OCI-M2 (cell line): ENCODE results near the gene ERMN.

Experiments
- DNase-seq: peaks from one replicate; lab custom pipeline; 2025; ENCODE audit not compliant: unreplicated experiment; lab: John Stamatoyannopoulos, UW

Gene ERMN

GRCh38 chr2:157333304-157334047 lies 7.9 kb upstream of the ERMN start:
- DNase-seq = no peak

GRCh38 chr2:157329524-157329923 lies 3.9 kb upstream of the ERMN start:
- DNase-seq = no peak

GRCh38 chr2:157327621-157328500 lies 2.2 kb upstream of the ERMN start:
- peak; percentile 55 for DNase-seq

- DNase-seq = no peak
Measured at GRCh38 chr2:157327200-157327599, 1.6 kb upstream of the ERMN start.

- no peak for DNase-seq
Measured at GRCh38 chr2:157326698-157327097, 1.1 kb upstream of the ERMN start.

DNA sequence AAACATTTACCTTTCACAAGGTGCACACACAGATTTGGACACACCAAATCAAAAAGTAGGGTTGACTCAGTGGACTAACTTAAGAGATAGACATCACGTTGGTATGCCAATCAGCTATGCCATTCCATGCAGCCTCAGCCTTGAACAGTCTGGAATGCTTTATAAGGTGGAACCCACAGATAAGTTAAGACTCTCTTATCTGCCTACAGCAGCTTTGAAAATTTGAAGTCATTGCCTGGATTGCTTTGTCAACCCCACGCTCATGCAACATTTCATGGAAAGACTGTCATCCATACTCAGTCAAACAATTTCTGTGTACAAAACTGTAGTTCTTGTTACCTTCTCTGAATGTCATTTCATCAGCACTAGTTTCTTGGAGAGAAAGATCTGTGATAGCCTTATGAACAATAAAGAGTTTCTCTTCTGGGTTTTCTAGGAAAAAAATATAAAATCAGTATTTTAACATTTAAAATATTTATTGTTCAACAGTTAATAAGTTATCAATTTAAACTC lies 1.2 kb downstream of the ERMN start:
- peak; percentile 18 for DNase-seq

GRCh38 chr2:157322432-157322831 lies 3.2 kb downstream of the ERMN start:
- no peak for DNase-seq

DNA sequence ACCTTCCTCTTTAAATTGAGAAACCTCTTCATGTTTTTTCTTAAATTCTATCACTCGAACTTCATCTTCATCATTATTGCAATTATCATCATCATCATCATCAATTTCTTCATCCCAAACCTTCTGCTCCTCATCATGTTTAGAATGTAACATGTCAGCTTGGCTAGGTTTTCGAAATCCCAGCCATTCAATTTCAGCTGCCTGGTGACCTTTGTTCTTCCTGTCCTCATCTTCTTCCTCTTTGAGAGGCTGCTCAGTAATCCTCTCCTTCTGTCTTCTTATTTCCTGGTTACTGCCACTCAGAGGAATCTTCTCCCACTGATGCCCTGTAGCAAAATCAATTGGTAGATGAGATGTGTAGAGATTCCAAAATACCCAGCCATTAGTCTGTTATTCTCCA lies 4.2 kb downstream of the ERMN start:
- DNase-seq = no peak

DNA sequence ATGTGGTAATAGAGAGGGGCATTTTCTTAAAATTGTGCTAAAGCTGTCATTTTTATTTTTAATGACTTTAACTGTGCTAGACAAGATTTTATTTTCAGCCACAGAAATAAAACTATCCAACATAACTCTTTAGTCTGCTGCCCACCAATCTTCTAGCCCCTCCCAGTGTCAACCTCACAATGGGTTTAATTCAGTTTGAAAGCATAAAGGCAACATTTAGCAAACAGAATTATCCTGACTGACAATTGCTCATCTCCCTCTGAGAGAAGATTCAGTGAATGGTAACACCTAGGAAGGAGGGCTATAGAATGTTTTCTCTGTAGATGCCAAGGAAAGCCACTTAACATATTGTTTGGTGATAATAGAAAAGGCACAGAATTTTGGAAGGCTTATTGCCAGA lies 5.2 kb downstream of the ERMN start:
- no peak for DNase-seq

DNA sequence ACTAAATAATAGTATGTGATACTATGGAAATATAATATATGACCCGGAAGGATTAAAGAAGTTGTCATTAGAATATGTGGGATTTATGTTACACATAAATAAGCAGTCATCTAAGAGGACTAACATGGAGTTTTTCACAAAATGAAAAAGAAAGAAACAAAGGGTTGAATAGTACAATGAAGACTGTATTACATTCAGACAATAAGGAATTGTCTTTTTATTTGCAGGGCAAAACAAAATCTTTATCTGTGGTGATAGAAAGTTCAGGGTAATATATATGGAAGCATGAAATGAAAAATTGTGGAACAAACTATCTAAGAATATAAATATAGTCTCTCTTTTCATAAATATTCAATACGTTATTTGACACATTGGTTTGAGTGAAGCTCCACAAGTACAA lies 5.8 kb downstream of the ERMN start:
- DNase-seq = no peak

- no peak for DNase-seq
Measured at GRCh38 chr2:157318884-157319283, 6.7 kb downstream of the ERMN start.

DNA sequence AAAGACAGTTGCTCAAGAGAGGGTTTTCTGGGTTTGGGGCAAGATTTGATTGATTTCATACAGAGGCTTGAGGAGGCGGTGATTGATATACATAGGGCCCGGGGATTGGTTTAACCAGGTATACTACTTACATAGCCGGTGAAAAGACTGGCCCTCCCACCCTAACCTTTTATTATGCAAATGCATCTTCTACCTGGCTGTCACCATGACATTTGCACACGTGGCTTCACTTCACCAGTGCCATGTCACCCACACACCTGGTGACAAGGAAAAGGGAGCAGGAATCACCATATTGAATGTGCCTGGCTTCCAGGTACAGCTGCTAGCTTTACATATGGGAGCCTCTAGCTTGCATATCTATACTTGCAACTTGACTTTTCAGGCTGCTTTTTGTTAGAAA lies 9.7 kb downstream of the ERMN start:
- no peak for DNase-seq

GRCh38 chr2:157312866-157313486 lies 12.6 kb downstream of the ERMN start:
- DNase-seq = no peak

DNA sequence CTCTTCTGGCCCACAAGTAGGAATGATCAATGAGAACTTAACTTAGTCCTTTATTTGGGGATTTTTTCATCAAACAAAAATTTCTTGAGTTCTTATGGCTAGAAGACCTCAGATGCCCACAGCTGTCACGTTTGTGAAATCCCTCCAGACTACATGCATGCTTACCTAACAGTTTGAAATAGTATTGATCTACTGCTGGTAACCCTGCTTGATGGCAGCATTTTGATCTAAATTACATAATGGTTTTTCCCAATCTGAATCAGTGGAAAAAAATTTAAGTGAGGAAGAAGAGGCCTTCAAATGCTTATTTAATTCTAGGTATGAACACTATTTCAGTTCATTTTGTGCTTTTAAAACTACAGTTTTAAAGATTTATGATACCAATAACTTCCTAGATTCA lies 13.9 kb downstream of the ERMN start:
- no peak for DNase-seq

- no peak for DNase-seq
Measured at GRCh38 chr2:157309878-157310277, 15.7 kb downstream of the ERMN start.

DNA sequence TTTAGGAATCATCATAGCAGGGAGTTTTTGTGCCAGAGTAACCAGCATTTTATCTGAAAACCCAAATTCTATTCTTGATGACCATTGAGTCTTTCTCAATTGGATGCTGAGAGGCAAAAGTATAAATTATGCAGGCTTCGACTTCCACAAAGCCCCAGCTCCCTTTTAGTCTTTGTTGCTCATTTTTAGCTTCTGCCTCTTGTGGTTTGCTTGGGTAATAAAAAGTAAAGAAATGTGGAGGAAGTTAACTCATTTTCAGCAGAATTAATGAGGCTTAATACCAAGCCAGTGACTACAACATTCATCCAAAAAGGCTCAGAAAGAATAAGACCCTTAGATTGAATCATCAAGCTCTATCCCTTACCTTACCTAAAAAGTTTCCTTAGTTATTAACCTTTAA lies 18.6 kb downstream of the ERMN start:
- no peak for DNase-seq

DNA sequence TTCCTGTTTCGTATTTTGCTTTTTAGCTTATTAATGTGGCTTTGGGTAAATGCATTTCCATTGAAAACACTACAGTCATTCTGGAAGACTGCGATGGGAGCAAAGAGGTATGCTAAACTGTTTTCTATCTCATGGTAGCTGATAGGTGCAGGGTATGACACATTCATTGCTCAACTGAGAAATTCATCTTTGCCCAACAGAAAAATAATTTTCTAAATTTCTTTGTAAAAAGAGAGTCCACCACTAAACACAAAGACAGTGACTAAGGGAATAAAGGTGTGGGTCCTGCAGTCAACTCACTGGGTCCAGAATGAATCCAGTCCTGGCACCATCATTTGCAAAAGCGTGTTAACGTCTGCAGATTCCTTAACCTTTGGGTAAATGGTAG lies 19.9 kb downstream of the ERMN start:
- DNase-seq = no peak

DNA sequence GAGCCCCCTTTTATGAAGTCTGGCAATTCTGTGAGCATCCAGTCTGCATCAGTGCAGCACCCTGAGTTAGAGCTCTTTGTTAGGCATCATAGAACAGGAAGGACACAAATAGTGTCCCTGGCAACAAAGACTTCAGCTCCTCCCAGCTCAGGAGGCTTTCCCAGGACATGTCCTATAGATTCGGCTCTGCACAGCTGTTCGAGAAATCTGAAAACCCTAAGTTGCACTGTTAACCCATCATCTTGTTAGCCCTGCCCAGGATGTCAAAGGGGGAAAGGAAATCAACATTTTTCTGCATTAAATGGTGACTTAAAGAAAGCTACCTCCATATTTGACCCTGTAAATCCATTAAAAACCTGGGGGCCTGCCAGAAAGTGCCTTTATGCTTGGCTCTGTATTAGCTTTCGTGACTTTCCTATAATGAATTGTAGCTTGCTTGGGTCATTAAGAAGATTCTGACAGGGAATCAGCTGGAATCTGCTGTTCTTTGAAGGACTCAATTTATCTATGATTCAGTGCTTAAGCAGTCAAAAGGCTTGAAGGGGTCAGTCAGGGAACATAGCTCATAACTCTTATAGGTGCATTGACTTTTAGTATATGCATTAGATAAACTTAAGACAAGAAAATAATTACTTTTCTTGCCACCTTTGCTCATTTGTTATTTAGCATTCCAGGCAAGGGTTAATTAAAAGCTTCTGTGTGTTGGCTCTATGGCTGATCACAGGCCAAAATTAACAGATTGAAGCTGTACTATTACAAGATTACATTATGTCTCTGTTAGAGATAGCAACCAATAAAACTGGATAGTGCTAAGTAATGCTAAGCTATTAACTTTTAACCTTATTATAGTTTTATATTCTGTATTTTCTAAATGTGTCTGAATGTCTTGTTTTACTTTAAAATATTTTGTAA lies 20.6 kb downstream of the ERMN start:
- no peak for DNase-seq

GRCh38 chr2:157303612-157304011 lies 22.0 kb downstream of the ERMN start:
- DNase-seq = no peak

DNA sequence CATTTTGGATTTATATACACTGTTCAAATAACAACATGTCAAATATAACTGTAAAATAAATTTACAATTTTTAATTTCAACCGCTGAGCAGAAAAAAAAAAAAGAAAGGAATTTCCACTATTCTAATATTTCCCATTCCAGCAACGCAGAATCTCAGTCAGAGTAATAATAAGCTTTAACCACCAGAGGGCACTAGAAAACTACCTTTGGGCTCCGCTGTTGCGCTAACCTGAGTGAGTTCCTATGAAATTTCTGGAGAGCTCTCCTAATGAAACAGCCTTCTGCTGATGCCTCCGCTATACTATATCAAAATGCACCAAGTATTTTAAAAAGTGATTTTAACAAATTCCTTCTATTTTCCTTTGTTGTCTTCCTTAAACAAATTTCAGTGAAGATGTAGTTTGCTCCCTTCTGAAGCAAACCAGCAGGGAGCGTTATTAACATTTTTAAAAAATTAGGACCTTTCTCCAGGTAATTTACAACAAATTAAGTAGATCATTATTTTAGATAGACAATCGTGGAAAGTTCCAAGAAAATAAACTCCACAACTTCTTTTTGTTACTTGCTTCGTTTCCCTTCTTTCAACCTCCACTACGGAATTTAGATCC lies 23.0 kb downstream of the ERMN start:
- DNase-seq = no peak
